Ramos (cell line): Measurements from ENCODE around the gene MRPL18.

ENCODE experiments used
- in situ Hi-C: fragments of 300-500 bp; cut with MboI; formaldehyde crosslinking; loops from one replicate; pipeline ENCODE4 v1.14.3; 2022; ENCODE audit warnings: low sequenced_read_pairs; ENCODE audit not compliant: unreplicated experiment

The MRPL18 gene

GRCh38 chr6:159836718-159837490 is 46.6 kb downstream of the MRPL18 start:
- in situ Hi-C loops = no loop called here

- in situ Hi-C loops = no loop called here
Observed at GRCh38 chr6:159837511-159837910, 47.2 kb downstream of the MRPL18 start.

- in situ Hi-C loops = no loop called here
Observed at GRCh38 chr6:159838020-159838744, 47.9 kb downstream of the MRPL18 start.

- in situ Hi-C loops = no loop called here
Observed at GRCh38 chr6:159842035-159842434, 51.8 kb downstream of the MRPL18 start.

GRCh38 chr6:159844737-159845645 is 54.7 kb downstream of the MRPL18 start:
- in situ Hi-C loops = no loop called here
